Loucy (cell line): ENCODE measurements around the gene DAD1.
"Not testable (repeated sequence)": the region's sequence is repeated elsewhere in the genome, so short reads cannot be mapped to it uniquely, and the experiment has no call there.

ENCODE experiments used
- EZH2phosphoT487 ChIP-seq: fragments of 200-600 bp; IDR thresholded peaks from 2 replicates; pipeline ENCODE4 v1.6.1; 2018; ENCODE audit warnings: antibody characterized with exemption, mild to moderate bottlenecking, moderate library complexity, borderline replicate concordance
- TF ChIP-seq, protein P1 (sequence below): fragments of 200-600 bp; sonication (generic); conservative IDR thresholded peaks from 2 replicates; pipeline ENCODE4 v1.5.1; 2014; ENCODE audit warnings: mild to moderate bottlenecking, antibody characterized with exemption, low read length

DNA sequence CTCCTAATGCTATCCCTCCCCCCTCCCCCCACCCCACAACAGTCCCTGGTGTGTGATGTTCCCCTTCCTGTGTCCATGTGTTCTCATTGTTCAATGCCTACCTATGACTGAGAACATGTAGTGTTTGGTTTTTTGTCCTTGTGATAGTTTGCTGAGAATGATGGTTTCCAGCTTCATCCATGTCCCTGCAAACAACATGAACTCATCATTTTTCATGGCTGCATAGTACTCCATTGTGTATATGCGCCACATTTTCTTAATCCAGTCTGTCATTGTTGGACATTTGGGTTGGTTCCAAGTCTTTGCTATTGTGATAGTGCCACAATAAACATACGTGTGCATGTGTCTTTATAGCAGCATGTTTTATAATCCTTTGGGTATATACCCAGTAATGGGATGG, 26.7 kb upstream of the DAD1 start:
- TF ChIP-seq, protein P1, sequence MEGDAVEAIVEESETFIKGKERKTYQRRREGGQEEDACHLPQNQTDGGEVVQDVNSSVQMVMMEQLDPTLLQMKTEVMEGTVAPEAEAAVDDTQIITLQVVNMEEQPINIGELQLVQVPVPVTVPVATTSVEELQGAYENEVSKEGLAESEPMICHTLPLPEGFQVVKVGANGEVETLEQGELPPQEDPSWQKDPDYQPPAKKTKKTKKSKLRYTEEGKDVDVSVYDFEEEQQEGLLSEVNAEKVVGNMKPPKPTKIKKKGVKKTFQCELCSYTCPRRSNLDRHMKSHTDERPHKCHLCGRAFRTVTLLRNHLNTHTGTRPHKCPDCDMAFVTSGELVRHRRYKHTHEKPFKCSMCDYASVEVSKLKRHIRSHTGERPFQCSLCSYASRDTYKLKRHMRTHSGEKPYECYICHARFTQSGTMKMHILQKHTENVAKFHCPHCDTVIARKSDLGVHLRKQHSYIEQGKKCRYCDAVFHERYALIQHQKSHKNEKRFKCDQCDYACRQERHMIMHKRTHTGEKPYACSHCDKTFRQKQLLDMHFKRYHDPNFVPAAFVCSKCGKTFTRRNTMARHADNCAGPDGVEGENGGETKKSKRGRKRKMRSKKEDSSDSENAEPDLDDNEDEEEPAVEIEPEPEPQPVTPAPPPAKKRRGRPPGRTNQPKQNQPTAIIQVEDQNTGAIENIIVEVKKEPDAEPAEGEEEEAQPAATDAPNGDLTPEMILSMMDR = not testable (repeated sequence)
- not testable (repeated sequence) for TF ChIP-seq EZH2phosphoT487
